K562 (cell line): ENCODE data around the gene PGF. TPM values are rescaled to one million over a fixed set of nuclear protein-coding genes. Genes with fewer than 3 reads are reported as not detected.

Experiments used
- ARID4B ChIP-seq: sonication (generic); formaldehyde crosslinking; IDR thresholded peaks from 2 replicates; pipeline ENCODE4 v1.8.0; 2022; ENCODE audit warnings: mild to moderate bottlenecking, missing genetic modification reagents
- BACH1 ChIP-seq: fragments of 200-800 bp; sonication (Bioruptor generic); IDR thresholded peaks from 2 replicates; pipeline ENCODE4 v1.6.1; 2016; ENCODE audit warnings: missing genetic modification characterization, missing compliant biosample characterization
- CBX3 ChIP-seq, 2 experiments: IDR thresholded peaks; 1 replicate in 1 of 2; 2 replicates in 1 of 2; pipeline ENCODE4 v1.6.1; 2012; ENCODE audit warnings: inconsistent platforms in 2 of 2, low read length in 2 of 2, borderline replicate concordance in 1 of 2, control low read depth in 1 of 2
- CHCHD3 ChIP-seq: fragments of 250-450 bp; sonication (Bioruptor Pico); IDR thresholded peaks from 2 replicates; pipeline ENCODE4 v2.1.2; 2022; ENCODE audit warnings: mild to moderate bottlenecking
- CSDE1 ChIP-seq, 2 experiments: fragments of 450-650 bp; IDR thresholded peaks; 2 replicates each; pipeline ENCODE4 v1.6.1; 2016; ENCODE audit warnings: mild to moderate bottlenecking in 1 of 2
- ETS2 ChIP-seq: IDR thresholded peaks from 2 replicates; pipeline ENCODE4 v1.6.1; 2016; ENCODE audit warnings: borderline replicate concordance, missing genetic modification characterization, mild to moderate bottlenecking, moderate library complexity, missing compliant biosample characterization; ENCODE audit not compliant: poor library complexity, severe bottlenecking
- ETV5 ChIP-seq: sonication (generic); formaldehyde crosslinking; IDR thresholded peaks from 2 replicates; pipeline ENCODE4 v1.4.0; 2020; ENCODE audit warnings: low read depth, mild to moderate bottlenecking, missing genetic modification reagents
- NR4A1 ChIP-seq, 2 experiments: fragments of 250-450 bp in 1 of 2; fragments of 450-650 bp in 1 of 2; sonication (Bioruptor Pico) in 1 of 2; IDR thresholded peaks; 2 replicates each; pipeline versions ENCODE4 v1.4.0 to v1.6.1; 2016 to 2020; ENCODE audit warnings: mild to moderate bottlenecking in 2 of 2, missing compliant biosample characterization in 1 of 2, missing genetic modification characterization in 1 of 2, moderate library complexity in 1 of 2
- PTBP1 ChIP-seq: fragments of 200-400 bp; formaldehyde crosslinking; IDR thresholded peaks from 2 replicates; pipeline ENCODE4 v1.6.1; 2017; ENCODE audit warnings: low read depth, low read length
- RBM25 ChIP-seq: fragments of 200-400 bp; formaldehyde crosslinking; IDR thresholded peaks from 2 replicates; pipeline ENCODE4 v1.6.1; 2018; ENCODE audit warnings: low read length, low read depth, moderate library complexity; ENCODE audit not compliant: severe bottlenecking
- RNF2 ChIP-seq: sonication (generic); IDR thresholded peaks from 2 replicates; pipeline ENCODE4 v1.6.1; 2016
- TBL1XR1 ChIP-seq, 2 experiments: IDR thresholded peaks; 2 replicates each; pipeline ENCODE4 v1.6.1; 2012; ENCODE audit warnings: improper control_type of control experiment in 2 of 2, low read length in 2 of 2, mild to moderate bottlenecking in 1 of 2
- TEAD1 ChIP-seq, 2 experiments: fragments of 450-650 bp in 1 of 2; sonication (generic) in 1 of 2; formaldehyde crosslinking; IDR thresholded peaks; 2 replicates each; pipeline versions ENCODE4 v1.4.0 to v1.8.0; 2020 to 2022; ENCODE audit warnings: mild to moderate bottlenecking in 2 of 2, missing genetic modification reagents in 1 of 2
- U2AF1 ChIP-seq: fragments of 200-400 bp; formaldehyde crosslinking; optimal IDR thresholded peaks from 2 replicates; pipeline ENCODE3; 2017; ENCODE audit warnings: mild to moderate bottlenecking, low read depth, low read length, moderate library complexity
- U2AF2 ChIP-seq: fragments of 200-400 bp; formaldehyde crosslinking; optimal IDR thresholded peaks from 2 replicates; pipeline ENCODE3; 2017; ENCODE audit warnings: low read depth, mild to moderate bottlenecking, low read length
- USF1 ChIP-seq: sonication (generic); formaldehyde crosslinking; IDR thresholded peaks from 2 replicates; pipeline ENCODE4 v1.9.0; 2022; ENCODE audit warnings: mild to moderate bottlenecking, missing genetic modification reagents
- ZFPM2 ChIP-seq: fragments of 250-450 bp; sonication (Bioruptor Pico); IDR thresholded peaks from 2 replicates; pipeline ENCODE4 v1.5.1; 2022; ENCODE audit warnings: mild to moderate bottlenecking
- ZFX ChIP-seq: sonication (generic); formaldehyde crosslinking; IDR thresholded peaks from 2 replicates; pipeline ENCODE4 v1.8.0; 2022; ENCODE audit warnings: mild to moderate bottlenecking, missing genetic modification reagents, moderate library complexity
- ZNF146 ChIP-seq: IDR thresholded peaks from one replicate; pipeline ENCODE4 v1.6.1; 2018; ENCODE audit warnings: missing compliant biosample characterization; ENCODE audit not compliant: unreplicated experiment
- polyA plus RNA-seq, 8 experiments: library from polyadenylated mRNA; depleted of rRNA in 4 of 8; stranded (reverse) in 5 of 8; unstranded in 3 of 8; fragments of >200 nt; fragmentation: Nextera tagmentation in 2 of 8; fragmentation: Illumina TruSeq in 1 of 8; extraction: Ambion mirVana in 2 of 8; extraction: Trizol in 1 of 8; gene quantifications; 2 replicates each; pipeline versions ENCODE4 v1.2.1 to v1.2.3, GENCODE V29; 2011 to 2014; ENCODE audit warnings: inconsistent platforms in 1 of 8, missing spikeins in 1 of 8
- total RNA-seq, 7 experiments: library from RNA; depleted of rRNA in 6 of 7; stranded (reverse); fragments of >200 nt in 6 of 7; fragmentation: Illumina TruSeq in 2 of 7; extraction: Trizol in 2 of 7; gene quantifications; 2 replicates each; pipeline versions ENCODE4 v1.2.1 to v1.2.3, GENCODE V29; 2011 to 2021; ENCODE audit warnings: low replicate concordance in 1 of 7

PGF gene
- total and polyA plus RNA-seq, 9 of the 15 experiments (the other 6 are each of a cell fraction or from before 2014, with no cell fraction given) = 0.04 to 0.44 (median 0.18) TPM

- TF ChIP-seq NR4A1 (CRISPR knock-in tag; IDR thresholded peaks at IDR 0.05) = no peak
- TF ChIP-seq NR4A1 (tag; IDR thresholded peaks at IDR 0.05) = no peak
- TF ChIP-seq CBX3 (IDR thresholded peaks at IDR 0.05; ENCODE audit: borderline replicate concordance in 1 of 2, low read length in 2 of 2) = no peak; a peak in 1 of 3 replicates
- peak; percentile 54 for TF ChIP-seq RBM25
- TF ChIP-seq ETV5 (CRISPR knock-in tag) = peak; percentile 86
- TF ChIP-seq ZNF146 (CRISPR knock-in tag) = no peak
- no peak for TF ChIP-seq ZFPM2 (CRISPR knock-in tag)
- TF ChIP-seq TEAD1 (CRISPR knock-in tag; IDR thresholded peaks at IDR 0.05) = no peak
- TF ChIP-seq ZFX (CRISPR knock-in tag) = peak; percentile 68
- TF ChIP-seq RNF2 = no peak
- TF ChIP-seq ARID4B = peak; percentile 70
- no peak for TF ChIP-seq BACH1 (tag)
- no peak for TF ChIP-seq U2AF2
- TF ChIP-seq PTBP1 = no peak
- peak; percentile 73 for TF ChIP-seq USF1 (CRISPR knock-in tag)
- no peak for TF ChIP-seq ETS2
- no peak for TF ChIP-seq CSDE1 (IDR thresholded peaks at IDR 0.05)
- TF ChIP-seq U2AF1 = no peak
- no peak for TF ChIP-seq TBL1XR1 (IDR thresholded peaks at IDR 0.05; ENCODE audit: low read length in 2 of 2)
- no peak for TF ChIP-seq CHCHD3 (CRISPR knock-in tag)
These were observed 47.2 kb upstream of the PGF start, which contains the start of gene EIF2B2 (continued) for GRCh38 chr14:75002392-75003249.
